Measurements from ENCODE around the gene TIMM13.

The TIMM13 gene

DNA sequence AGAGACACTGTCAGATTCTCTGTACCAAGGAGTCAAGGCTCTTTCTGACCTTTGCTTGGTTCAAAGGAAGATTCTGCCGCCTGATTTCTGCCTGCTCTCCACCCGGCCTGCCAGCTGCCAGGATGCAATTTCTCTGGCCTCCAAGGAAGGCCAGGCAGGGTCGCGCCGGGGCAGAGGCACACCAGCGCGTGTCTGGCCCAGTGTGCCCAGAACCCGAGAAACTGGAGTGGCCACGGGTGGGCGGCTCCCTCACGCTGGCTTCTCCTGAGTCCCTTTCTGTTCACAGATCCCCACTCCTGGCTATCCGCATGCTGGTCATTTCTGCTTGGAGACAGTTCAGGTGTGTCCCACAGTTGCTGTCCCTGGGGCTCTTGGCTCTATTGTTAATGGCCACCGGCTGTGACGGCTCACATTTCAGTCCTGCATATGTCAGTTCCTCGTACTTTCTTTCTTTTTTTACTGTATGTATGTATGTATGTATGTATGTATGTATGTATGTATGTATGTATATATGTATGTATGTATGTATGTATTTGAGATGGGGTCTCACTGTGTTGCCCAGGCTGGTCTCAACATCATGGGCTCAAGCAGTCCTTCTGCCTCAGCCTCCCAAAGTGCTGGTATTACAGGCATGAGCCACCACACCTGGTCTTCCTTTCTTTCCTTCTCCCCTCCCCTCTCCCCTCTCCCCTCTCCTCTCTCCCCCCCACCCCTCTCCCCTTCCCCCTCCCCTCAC is 50.4 kb downstream of the TIMM13 start:
- DNase-seq = no peak
